ENCODE measurements around the gene PPP1R8. TPM values are rescaled to one million over a fixed set of nuclear protein-coding genes. Genes with fewer than 3 reads are reported as not detected.

The PPP1R8 gene
- 12.7 and 14.1 TPM in 2 replicates for total RNA-seq (2013; cell fraction: nucleolus; rRNA removed)
- 63.2 and 77.0 TPM in 2 replicates for total RNA-seq (2014; rRNA removed)
- total RNA-seq (2014; rRNA removed; fragmentation: Illumina TruSeq; extraction: Trizol), result 50.9 and 55.6 TPM in 2 replicates
- total RNA-seq (2021), result 47.2 and 50.3 TPM in 2 replicates
- 21.4 TPM for polyA plus RNA-seq (2011; ENCODE audit: low read depth)
- polyA plus RNA-seq (2011; rRNA removed), result 59.6 and 60.5 TPM in 2 replicates
- 53.4 and 54.1 TPM in 2 replicates for polyA plus RNA-seq (2011; cell fraction: cytosol; rRNA removed)
- 29.7 and 30.1 TPM in 2 replicates for polyA plus RNA-seq (2011; cell fraction: nucleus; rRNA removed)
- 28.2 and 29.3 TPM in 2 replicates for polyA plus RNA-seq (2012)
- polyA plus RNA-seq (2014; fragmentation: Illumina TruSeq; extraction: Trizol), result 61.7 and 69.5 TPM in 2 replicates
- 10 to 100 TPM; 14.5 to 15.3 TPM for polyA plus RNA-seq (2014; fragmentation: Nextera tagmentation; extraction: Ambion mirVana)
- 57.1 and 65.0 TPM in 2 replicates for polyA plus RNA-seq (2014; rRNA removed)
- 10 to 100 TPM; 10.2 to 13.1 TPM for polyA plus RNA-seq (2016; fragmentation: Nextera tagmentation; extraction: Ambion mirVana)
- 50.2 and 66.9 TPM in 2 replicates for polyA minus RNA-seq (2011; rRNA and poly(A)+ RNA removed)
- 22.6 and 23.4 TPM in 2 replicates for polyA minus RNA-seq (2011; cell fraction: cytosol; rRNA and poly(A)+ RNA removed)
- 8.1 and 19.5 TPM in 2 replicates for polyA minus RNA-seq (2011; cell fraction: nucleus; rRNA and poly(A)+ RNA removed)
- Bru-seq, nascent RNA, result percentile 87 among the genes with signal in this experiment
- BruChase-seq, experiment 1, labeled RNA remaining after a 6-hour chase, result percentile 80 among the genes with signal in this experiment
- BruChase-seq, experiment 2, labeled RNA remaining after a 2-hour chase, result percentile 91 among the genes with signal in this experiment
- long read RNA-seq, experiment 1, partial matches to known transcripts, result 0 of 4 reads
- long read RNA-seq, experiment 1, other reads (novel, unspliced or antisense), result 3 of 4 reads
- long read RNA-seq, experiment 2, partial matches to known transcripts, result 2 of 14 reads
- long read RNA-seq, experiment 2, other reads (novel, unspliced or antisense), result 8 of 14 reads

GRCh38 chr1:27830621-27831440 lies at the start of gene PPP1R8:
Gene PPP1R8 (plus strand): TSS chr1:27830782. CDS start chr1:27830836, 54 bp downstream.
- H3K4me3 ChIP-seq, result peak within 1 kb of the TSS; percentile 90
- H3K36me3 ChIP-seq (ENCODE audit: control insufficient read depth in 2 of 2, insufficient read depth in 2 of 2, low read length in 1 of 2), result peaks cover 0 to 4% of the 10 kb centered on the region in 2 experiments; a peak in 2 of 4 replicates
- H3K4me2 ChIP-seq (ENCODE audit: control insufficient read depth, insufficient read depth), result peak within 1 kb of the TSS; percentile 91
- peak within 1 kb of the TSS; percentile 86 for H2AFZ ChIP-seq (ENCODE audit: control insufficient read depth, low read depth, low read length)
- ChIA-PET CTCF (interaction anchor here (0.6 to 4.8 kb wide), 3 partner anchors 160 to 405 kb away, joined by 3 to 32 read pairs (median 3); partner anchors contain the start of genes ATP5IF1 and IFI6), RAD21 (ENCODE audit: unreplicated experiment) (interaction anchor here (0.7 to 1.8 kb wide), 10 partner anchors 54 to 257 kb away, joined by 3 to 8 read pairs (median 3); partner anchors contain the start of genes EYA3, FAM76A, IFI6 and STX12), SMC1A (ENCODE audit: uncharacterized antibody, unreplicated experiment) (interaction anchor here (0.7 to 4.7 kb wide), 10 partner anchors 10 to 247 kb away, joined by 3 to 35 read pairs (median 4); partner anchors contain the start of genes IFI6 and STX12), POLR2A (interaction anchor here (0.5 to 2.1 kb wide), 9 partner anchors 10 to 682 kb away, joined by 3 to 11 read pairs (median 4); partner anchors contain the start of genes FAM76A, IFI6 and STX12)
- H3K79me2 ChIP-seq (ENCODE audit: control insufficient read depth, insufficient read depth, low read length), result peaks cover 46% of the 10 kb centered on the region
- no peaks in the 10 kb centered on the region for H4K20me1 ChIP-seq (ENCODE audit: control insufficient read depth, insufficient read depth)
- under 1% methylated on average over 60 of the region's 60 CpGs for WGBS (ENCODE audit: insufficient coverage, insufficient replicate concordance, low lambda C conversion rate, missing lambda C conversion rate)
- H3K27ac ChIP-seq (ENCODE audit: control insufficient read depth, insufficient read depth), result peak within 1 kb of the TSS; percentile 87
- in situ Hi-C loops (cut with MboI), result no loop called here
- ATAC-seq (peak; percentile 99), FAIRE-seq (peak; percentile 92), DNase-seq (ENCODE audit: low read depth, low spot score) (peak; percentile 72)
- no peaks in the 10 kb centered on the region for H3K9me3 ChIP-seq (replicated peaks; ENCODE audit: control insufficient read depth, insufficient read depth, low read length)
- H3K9ac ChIP-seq (ENCODE audit: control insufficient read depth, insufficient read depth, low read length), result peak within 1 kb of the TSS; percentile 97
- H3K27me3 ChIP-seq (replicated peaks in 1 of 2; ENCODE audit: control insufficient read depth in 2 of 2, insufficient read depth in 2 of 2, low read length in 1 of 2), result no peaks in the 10 kb centered on the region
- no peaks in the 10 kb centered on the region for H3K4me1 ChIP-seq (ENCODE audit: control insufficient read depth, insufficient read depth, low read length)
- BruUV-seq (replicated peaks), result TSS peak; percentile 53
- intact Hi-C loops (cut with micrococcal nuclease; ENCODE audit: unreplicated experiment), result loop anchor here (5.0 to 10.0 kb wide), 2 partner anchors 106 to 159 kb away; partner anchors contain the start of genes FAM76A and IFI6
- no peak for TF ChIP-seq FOXK2 (IDR thresholded peaks at IDR 0.05)
- TF ChIP-seq PML (IDR thresholded peaks at IDR 0.05; ENCODE audit: low read length), result peak; percentile 94
- TF ChIP-seq PAX8 (IDR thresholded peaks at IDR 0.05), result no peak
- TF ChIP-seq CREM (IDR thresholded peaks at IDR 0.05; ENCODE audit: low read depth), result peak; percentile 51
- peak in 1 of 2 experiments; percentile 45; a peak in 1 of 4 replicates for TF ChIP-seq SRF (IDR thresholded peaks at IDR 0.05; ENCODE audit: low read depth in 2 of 2, low read length in 2 of 2)
- TF ChIP-seq RCOR1 (conservative IDR thresholded peaks at IDR 0.05; ENCODE audit: low read depth, low read length), result 0 out of 2 replicates have a peak, but pooled peaks have one; percentile 62
- no peak for TF ChIP-seq KLF5 (IDR thresholded peaks at IDR 0.05; ENCODE audit: partially characterized antibody)
- no peak for TF ChIP-seq RB1 (IDR thresholded peaks at IDR 0.05; ENCODE audit: borderline replicate concordance)
- no peak for TF ChIP-seq CHD4 (IDR thresholded peaks at IDR 0.05)
- no peak for TF ChIP-seq HDAC6 (IDR thresholded peaks at IDR 0.05; ENCODE audit: unreplicated experiment)
- no peak for TF ChIP-seq ZNF274 (IDR thresholded peaks at IDR 0.05; ENCODE audit: insufficient read depth, insufficient read length)
- TF ChIP-seq IKZF2 (IDR thresholded peaks at IDR 0.05), result peak; percentile 64 to 66; a peak in 3 of 4 replicates
- TF ChIP-seq SIX5 (IDR thresholded peaks at IDR 0.05; ENCODE audit: low read depth, low read length, severe bottlenecking), result no peak
- no peak for TF ChIP-seq GATAD2B (conservative IDR thresholded peaks at IDR 0.05; ENCODE audit: low read depth)
- TF ChIP-seq SMARCA5 (IDR thresholded peaks at IDR 0.05), result peak; percentile 37; the same call in 1 of the 2 replicates
- TF ChIP-seq TCF7 (IDR thresholded peaks at IDR 0.05; ENCODE audit: borderline replicate concordance), result no peak
- peak; percentile 73; the same call in 1 of the 2 replicates for TF ChIP-seq TCF12 (IDR thresholded peaks at IDR 0.05; ENCODE audit: low read depth, low read length)
- TF ChIP-seq CEBPB (IDR thresholded peaks at IDR 0.05; ENCODE audit: borderline replicate concordance in 1 of 2, low read depth in 2 of 2, low read length in 2 of 2), result no peak
- peak; percentile 78 for TF ChIP-seq SMAD5 (IDR thresholded peaks at IDR 0.05; ENCODE audit: low read depth)
- 0 out of 2 replicates have a peak, but pooled peaks have one; percentile 8 for TF ChIP-seq HDAC2 (IDR thresholded peaks at IDR 0.05)
- TF ChIP-seq ZNF24 (IDR thresholded peaks at IDR 0.05), result no peak
- TF ChIP-seq CBFB (IDR thresholded peaks at IDR 0.05; ENCODE audit: low read depth), result peak; percentile 72; the same call in 1 of the 2 replicates
- no peak for TF ChIP-seq EZH2 (IDR thresholded peaks at IDR 0.05; ENCODE audit: borderline replicate concordance, control insufficient read depth, low read depth, low read length)
